Lower lobe of right lung (tissue), 2 donors: ENCODE data around the gene INHBE. TPM values are rescaled to one million over a fixed set of nuclear protein-coding genes. Genes with fewer than 3 reads are reported as not detected.

ENCODE experiments used
- ATAC-seq, 2 donors: fragments of 200-7000 bp; cut with Tn5 transposase; one replicate each; pipeline ENCODE4 v1.9.1; 2020 to 2022; ENCODE audit warnings: mild to moderate bottlenecking in 2 of 2, moderate library complexity in 2 of 2
- DNase-seq: peaks from one replicate; pipeline ENCODE4 v3.0.0-alpha.2; 2020
- H3K27ac ChIP-seq: fragments of 200-600 bp; one replicate; pipeline ENCODE4 v1.8.0; 2022
- H3K27me3 ChIP-seq: fragments of 200-600 bp; one replicate; pipeline ENCODE4 v1.8.0; 2022; ENCODE audit warnings: low read depth
- H3K36me3 ChIP-seq: fragments of 200-600 bp; one replicate; pipeline ENCODE4 v1.8.0; 2022; ENCODE audit warnings: mild to moderate bottlenecking
- H3K4me1 ChIP-seq: fragments of 200-600 bp; one replicate; pipeline ENCODE4 v1.8.0; 2022
- H3K4me3 ChIP-seq: fragments of 200-600 bp; one replicate; pipeline ENCODE4 v1.8.0; 2022; ENCODE audit warnings: mild to moderate bottlenecking
- H3K9me3 ChIP-seq: fragments of 200-600 bp; one replicate; pipeline ENCODE4 v1.8.0; 2022
- CTCF ChIP-seq: fragments of 200-600 bp; IDR thresholded peaks from one replicate; pipeline ENCODE4 v1.8.0; 2022; ENCODE audit warnings: antibody characterized with exemption, mild to moderate bottlenecking
- intact Hi-C: fragments of 100-400 bp; cut with DNase I; formaldehyde crosslinking; loops from one replicate; pipeline ENCODE4 v1.11.0; 2022
- total RNA-seq: library from RNA; stranded (reverse); fragmentation: NEBNext Ultra II Directional; extraction: Animal tissue kit (Norgen Biotek cat#: 25700); gene quantifications from one replicate; pipeline ENCODE4 v1.2.1, GENCODE V29; 2021
- donor health status: DM: no; HTN: yes; CAD: no; lungs with severe emphysema.

Gene INHBE
- total RNA-seq, 1 donor from 2014 or later, result not detected

- DNase-seq, result no peak
- Histone ChIP-seq H3K27ac (peak overlapping the region; percentile 78), H3K27me3 (no peaks in the 10 kb centered on the region), H3K4me3 (peak overlapping the region; percentile 94), H3K9me3 (no peaks in the 10 kb centered on the region), H3K4me1 (peaks cover 15% of the 10 kb centered on the region), H3K36me3 (peaks cover 31% of the 10 kb centered on the region)
- intact Hi-C loops, result no loop called here
- ATAC-seq, result no peak
- TF ChIP-seq CTCF, result no peak
Measured at GRCh38 chr12:57487055-57487596, 32.0 kb downstream of the INHBE start.

GRCh38 chr12:57487597-57488401, 32.7 kb downstream of the INHBE start, which contains the start of gene MARS1:
Gene MARS1, plus strand, starts transcription at chr12:57488068. Its CDS starts 23 bp downstream, at chr12:57488091.
- intact Hi-C loops, result no loop called here
- H3K36me3 ChIP-seq, result peaks cover 38% of the 10 kb centered on the region
- no peaks in the 10 kb centered on the region for H3K9me3 ChIP-seq
- H3K4me1 ChIP-seq, result peaks cover 15% of the 10 kb centered on the region
- H3K27me3 ChIP-seq, result no peaks in the 10 kb centered on the region
- no peak for TF ChIP-seq CTCF
- peak; percentile 97 for DNase-seq
- peak within 1 kb of the TSS; percentile 78 for H3K27ac ChIP-seq
- H3K4me3 ChIP-seq, result peak within 1 kb of the TSS; percentile 94
- peak; percentile 98 to 99 for ATAC-seq

GRCh38 chr12:57488402-57489156, 33.5 kb downstream of the INHBE start:
- Histone ChIP-seq H3K9me3 (no peaks in the 10 kb centered on the region), H3K4me1 (peaks cover 15% of the 10 kb centered on the region), H3K27me3 (no peaks in the 10 kb centered on the region), H3K4me3 (peak overlapping the region; percentile 94), H3K36me3 (peaks cover 40% of the 10 kb centered on the region), H3K27ac (peak overlapping the region; percentile 78)
- intact Hi-C loops, result no loop called here
- ATAC-seq (no peak), DNase-seq (no peak)
- no peak for TF ChIP-seq CTCF

GRCh38 chr12:57489157-57489641, 34.1 kb downstream of the INHBE start:
- DNase-seq, result no peak
- no peak for TF ChIP-seq CTCF
- H3K9me3 ChIP-seq, result no peaks in the 10 kb centered on the region
- peaks cover 15% of the 10 kb centered on the region for H3K4me1 ChIP-seq
- no peak for ATAC-seq
- no peak overlapping the region for H3K27ac ChIP-seq
- intact Hi-C loops, result no loop called here
- H3K27me3 ChIP-seq, result no peaks in the 10 kb centered on the region
- H3K36me3 ChIP-seq, result peaks cover 44% of the 10 kb centered on the region
- peak overlapping the region; percentile 94 for H3K4me3 ChIP-seq

GRCh38 chr12:57490126-57490525, 35.0 kb downstream of the INHBE start:
- ATAC-seq (no peak), DNase-seq (no peak)
- intact Hi-C loops, result no loop called here
- no peak for TF ChIP-seq CTCF
- H3K36me3 ChIP-seq, result peaks cover 48% of the 10 kb centered on the region
- H3K4me1 ChIP-seq, result peaks cover 15% of the 10 kb centered on the region
- no peak overlapping the region for H3K27ac ChIP-seq
- no peaks in the 10 kb centered on the region for H3K27me3 ChIP-seq
- H3K4me3 ChIP-seq, result no peak overlapping the region
- H3K9me3 ChIP-seq, result no peaks in the 10 kb centered on the region
